Measurements from ENCODE around the gene SGSM2.

GRCh38 chr17:2319051-2319450, 18.2 kb upstream of the SGSM2 start:
- TF ChIP-seq ARNTL (CRISPR knock-in tag; IDR thresholded peaks at IDR 0.05; ENCODE audit: borderline replicate concordance, low read depth): no peak
- no peak for TF ChIP-seq PATZ1 (CRISPR knock-in tag; IDR thresholded peaks at IDR 0.05; ENCODE audit: borderline replicate concordance)
- no peak for TF ChIP-seq RARB (CRISPR knock-in tag; IDR thresholded peaks at IDR 0.05)
- TF ChIP-seq, protein P1, sequence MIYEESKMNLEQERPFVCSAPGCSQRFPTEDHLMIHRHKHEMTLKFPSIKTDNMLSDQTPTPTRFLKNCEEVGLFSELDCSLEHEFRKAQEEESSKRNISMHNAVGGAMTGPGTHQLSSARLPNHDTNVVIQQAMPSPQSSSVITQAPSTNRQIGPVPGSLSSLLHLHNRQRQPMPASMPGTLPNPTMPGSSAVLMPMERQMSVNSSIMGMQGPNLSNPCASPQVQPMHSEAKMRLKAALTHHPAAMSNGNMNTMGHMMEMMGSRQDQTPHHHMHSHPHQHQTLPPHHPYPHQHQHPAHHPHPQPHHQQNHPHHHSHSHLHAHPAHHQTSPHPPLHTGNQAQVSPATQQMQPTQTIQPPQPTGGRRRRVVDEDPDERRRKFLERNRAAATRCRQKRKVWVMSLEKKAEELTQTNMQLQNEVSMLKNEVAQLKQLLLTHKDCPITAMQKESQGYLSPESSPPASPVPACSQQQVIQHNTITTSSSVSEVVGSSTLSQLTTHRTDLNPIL (CRISPR knock-in tag; IDR thresholded peaks at IDR 0.05; ENCODE audit: low read depth): no peak
- no peak for TF ChIP-seq PPARA (CRISPR knock-in tag; IDR thresholded peaks at IDR 0.05; ENCODE audit: borderline replicate concordance)
- TF ChIP-seq ESRRG (CRISPR knock-in tag; IDR thresholded peaks at IDR 0.05): no peak
- TF ChIP-seq ZC3H10 (CRISPR knock-in tag; IDR thresholded peaks at IDR 0.05): no peak
- TF ChIP-seq, protein P2, sequence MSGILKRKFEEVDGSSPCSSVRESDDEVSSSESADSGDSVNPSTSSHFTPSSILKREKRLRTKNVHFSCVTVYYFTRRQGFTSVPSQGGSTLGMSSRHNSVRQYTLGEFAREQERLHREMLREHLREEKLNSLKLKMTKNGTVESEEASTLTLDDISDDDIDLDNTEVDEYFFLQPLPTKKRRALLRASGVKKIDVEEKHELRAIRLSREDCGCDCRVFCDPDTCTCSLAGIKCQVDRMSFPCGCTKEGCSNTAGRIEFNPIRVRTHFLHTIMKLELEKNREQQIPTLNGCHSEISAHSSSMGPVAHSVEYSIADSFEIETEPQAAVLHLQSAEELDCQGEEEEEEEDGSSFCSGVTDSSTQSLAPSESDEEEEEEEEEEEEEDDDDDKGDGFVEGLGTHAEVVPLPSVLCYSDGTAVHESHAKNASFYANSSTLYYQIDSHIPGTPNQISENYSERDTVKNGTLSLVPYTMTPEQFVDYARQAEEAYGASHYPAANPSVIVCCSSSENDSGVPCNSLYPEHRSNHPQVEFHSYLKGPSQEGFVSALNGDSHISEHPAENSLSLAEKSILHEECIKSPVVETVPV (CRISPR knock-in tag; IDR thresholded peaks at IDR 0.05): no peak
- no peak for TF ChIP-seq SNAI2 (CRISPR knock-in tag; IDR thresholded peaks at IDR 0.05)
- no peak for TF ChIP-seq GLIS3 (CRISPR knock-in tag; IDR thresholded peaks at IDR 0.05)
- TF ChIP-seq OSR1 (CRISPR knock-in tag; IDR thresholded peaks at IDR 0.05): no peak
